Ureter (tissue), 1 donor: ENCODE measurements around the gene KPNB1. TPM values are rescaled to one million over a fixed set of nuclear protein-coding genes. Genes with fewer than 3 reads are reported as not detected.

ENCODE experiments used
- DNase-seq: peaks from one replicate; pipeline ENCODE4 v3.0.0-alpha.2; 2020; ENCODE audit warnings: low spot score
- total RNA-seq: library from RNA; stranded (reverse); gene quantifications from one replicate; pipeline ENCODE4 v1.2.4, GENCODE V29; 2023
- donor health status: DM: yes; HTN: yes; CAD: no.

Gene KPNB1
- total RNA-seq, 1 donor from 2014 or later: 352 TPM

GRCh38 chr17:47728214-47728877 is 78.6 kb downstream of the KPNB1 start:
- DNase-seq: no peak

GRCh38 chr17:47729476-47729875 is 79.8 kb downstream of the KPNB1 start:
- DNase-seq: no peak

- DNase-seq: no peak
These were observed 81.0 kb downstream of the KPNB1 start for GRCh38 chr17:47730681-47731080.

GRCh38 chr17:47731396-47731795 is 81.7 kb downstream of the KPNB1 start:
- DNase-seq: no peak

GRCh38 chr17:47732399-47733046 is 82.8 kb downstream of the KPNB1 start:
- no peak for DNase-seq

GRCh38 chr17:47733047-47733673 is 83.4 kb downstream of the KPNB1 start, which contains the start of gene TBX21:
TBX21 (plus strand) TSS chr17:47733236; CDS start chr17:47733455, 219 bp downstream.
- peak; percentile 72 for DNase-seq

GRCh38 chr17:47733674-47734410 is 84.1 kb downstream of the KPNB1 start:
- DNase-seq: no peak

- no peak for DNase-seq
These were observed 85.4 kb downstream of the KPNB1 start for GRCh38 chr17:47735139-47735464.

Other genes starting within 250 kb of the KPNB1 start
- 152 TPM for gene NPEPPS, start 118.8 kb upstream of the KPNB1 start, total RNA-seq
- 9.2 TPM for gene TBKBP1, start 44.2 kb downstream of the KPNB1 start, total RNA-seq
- gene TBX21, start 83.3 kb downstream of the KPNB1 start, total RNA-seq: 1.2 TPM
- 27.2 TPM for gene OSBPL7, start 171.9 kb downstream of the KPNB1 start, total RNA-seq
- gene MRPL10, start 181.6 kb downstream of the KPNB1 start, total RNA-seq: 38.2 TPM
- 0.31 TPM for gene LRRC46, start 181.8 kb downstream of the KPNB1 start, total RNA-seq
- gene SCRN2, start 191.4 kb downstream of the KPNB1 start, total RNA-seq: 36.5 TPM
- 9.2 TPM for gene SP6, start 201.2 kb downstream of the KPNB1 start, total RNA-seq
- 22.7 TPM for gene SP2, start 246.3 kb downstream of the KPNB1 start, total RNA-seq